OCI-LY1 (cell line): ENCODE measurements around the gene DPP6.

Experiments
- H2AFZ ChIP-seq: fragments of 200-600 bp; sonication (generic), shearing (Covaris generic); 2 replicates; pipeline ENCODE4 v1.6.0; 2014; ENCODE audit warnings: antibody characterized with exemption, mild to moderate bottlenecking, low read length
- H3F3A ChIP-seq: fragments of 200-600 bp; sonication (generic), shearing (Covaris generic); 2 replicates; pipeline ENCODE4 v1.6.0; 2014; ENCODE audit warnings: mild to moderate bottlenecking, antibody characterized with exemption, low read length, moderate library complexity; ENCODE audit not compliant: insufficient read depth
- H3K27ac ChIP-seq: fragments of 200-600 bp; sonication (generic); 2 replicates; pipeline ENCODE4 v1.5.1; 2014; ENCODE audit warnings: low read length, mixed run types, mild to moderate bottlenecking, low read depth; ENCODE audit not compliant: poor library complexity, severe bottlenecking
- H3K27me3 ChIP-seq: fragments of 200-600 bp; sonication (generic); 2 replicates; pipeline ENCODE4 v1.6.0; 2014; ENCODE audit warnings: antibody characterized with exemption, mild to moderate bottlenecking, low read length, moderate library complexity; ENCODE audit not compliant: insufficient read depth
- H3K36me3 ChIP-seq: fragments of 200-600 bp; sonication (generic); 2 replicates; pipeline ENCODE4 v1.6.1; 2014; ENCODE audit warnings: mild to moderate bottlenecking, antibody characterized with exemption, low read length, moderate library complexity, mixed read lengths; ENCODE audit not compliant: insufficient read depth
- H3K4me1 ChIP-seq: fragments of 200-600 bp; sonication (generic); 2 replicates; pipeline ENCODE4 v1.5.1; 2014; ENCODE audit warnings: mild to moderate bottlenecking, low read length, moderate library complexity; ENCODE audit not compliant: insufficient read depth, severe bottlenecking
- H3K4me2 ChIP-seq: fragments of 200-600 bp; sonication (generic), shearing (Covaris generic); 2 replicates; pipeline ENCODE4 v1.6.1; 2014; ENCODE audit warnings: low read length
- H3K4me3 ChIP-seq: fragments of 200-600 bp; sonication (generic); 2 replicates; pipeline ENCODE4 v1.5.1; 2014; ENCODE audit warnings: low read length, low read depth, mild to moderate bottlenecking, mixed read lengths; ENCODE audit not compliant: poor library complexity, severe bottlenecking
- H3K79me2 ChIP-seq: fragments of 200-600 bp; shearing (Covaris generic); 2 replicates; pipeline ENCODE4 v1.6.1; 2016; ENCODE audit warnings: mixed run types, low read length, mixed read lengths; ENCODE audit not compliant: insufficient read depth
- H3K9ac ChIP-seq: fragments of 200-600 bp; sonication (generic), shearing (Covaris generic); 2 replicates; pipeline ENCODE4 v1.6.1; 2014; ENCODE audit warnings: mild to moderate bottlenecking, low read length, mixed read lengths
- H3K9me2 ChIP-seq: fragments of 200-600 bp; sonication (generic), shearing (Covaris generic); 2 replicates; pipeline ENCODE4 v1.6.1; 2014; ENCODE audit warnings: low read depth, mild to moderate bottlenecking, low read length, mixed read lengths
- H3K9me3 ChIP-seq: fragments of 200-600 bp; shearing (Covaris generic); 2 replicates; pipeline ENCODE4 v1.6.1; 2014; ENCODE audit warnings: low read length, mixed read lengths
- H4K20me1 ChIP-seq: fragments of 200-600 bp; sonication (generic), shearing (Covaris generic); 2 replicates; pipeline ENCODE4 v1.6.0; 2016; ENCODE audit warnings: mild to moderate bottlenecking, low read length; ENCODE audit not compliant: insufficient read depth
- EZH2 ChIP-seq: fragments of 200-600 bp; sonication (generic), shearing (Covaris generic); IDR thresholded peaks from 2 replicates; pipeline ENCODE4 v1.8.0; 2017; ENCODE audit warnings: borderline replicate concordance, mixed run types, mild to moderate bottlenecking, antibody characterized with exemption, low read length, moderate library complexity, mixed read lengths
- TF ChIP-seq, protein P1 (sequence below): fragments of 200-600 bp; sonication (generic), shearing (Covaris generic); IDR thresholded peaks from 2 replicates; pipeline ENCODE4 v1.5.1; 2017; ENCODE audit warnings: mild to moderate bottlenecking, antibody characterized with exemption, low read length, moderate library complexity, mixed read lengths

Gene DPP6

DNA sequence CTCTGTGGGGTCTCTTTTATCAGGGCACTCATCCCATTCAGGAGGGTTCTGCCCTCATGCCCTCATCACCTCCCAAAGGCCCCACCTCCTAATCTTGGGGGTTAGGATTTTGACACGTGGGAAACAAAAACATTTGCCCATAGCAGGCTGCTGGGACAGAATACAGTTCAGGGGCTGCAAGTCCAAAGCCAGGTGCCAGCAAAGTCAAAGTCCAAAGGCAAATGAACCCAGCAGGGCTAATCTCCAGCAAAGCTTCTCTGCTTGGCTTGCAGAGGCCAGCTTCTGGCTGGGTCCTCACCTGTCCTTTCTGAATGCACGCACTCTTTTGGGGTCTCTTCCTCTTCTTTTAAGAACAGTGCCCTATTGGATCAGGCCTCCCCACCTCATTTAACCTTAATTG, 359.9 kb downstream of the DPP6 start:
- TF ChIP-seq, protein P1, sequence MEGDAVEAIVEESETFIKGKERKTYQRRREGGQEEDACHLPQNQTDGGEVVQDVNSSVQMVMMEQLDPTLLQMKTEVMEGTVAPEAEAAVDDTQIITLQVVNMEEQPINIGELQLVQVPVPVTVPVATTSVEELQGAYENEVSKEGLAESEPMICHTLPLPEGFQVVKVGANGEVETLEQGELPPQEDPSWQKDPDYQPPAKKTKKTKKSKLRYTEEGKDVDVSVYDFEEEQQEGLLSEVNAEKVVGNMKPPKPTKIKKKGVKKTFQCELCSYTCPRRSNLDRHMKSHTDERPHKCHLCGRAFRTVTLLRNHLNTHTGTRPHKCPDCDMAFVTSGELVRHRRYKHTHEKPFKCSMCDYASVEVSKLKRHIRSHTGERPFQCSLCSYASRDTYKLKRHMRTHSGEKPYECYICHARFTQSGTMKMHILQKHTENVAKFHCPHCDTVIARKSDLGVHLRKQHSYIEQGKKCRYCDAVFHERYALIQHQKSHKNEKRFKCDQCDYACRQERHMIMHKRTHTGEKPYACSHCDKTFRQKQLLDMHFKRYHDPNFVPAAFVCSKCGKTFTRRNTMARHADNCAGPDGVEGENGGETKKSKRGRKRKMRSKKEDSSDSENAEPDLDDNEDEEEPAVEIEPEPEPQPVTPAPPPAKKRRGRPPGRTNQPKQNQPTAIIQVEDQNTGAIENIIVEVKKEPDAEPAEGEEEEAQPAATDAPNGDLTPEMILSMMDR: no peak
- TF ChIP-seq EZH2: no peak
- no peaks in the 10 kb centered on the region for H3F3A ChIP-seq
- H3K9me2 ChIP-seq: no peaks in the 10 kb centered on the region
- H3K79me2 ChIP-seq: no peaks in the 10 kb centered on the region
- no peaks in the 10 kb centered on the region for H3K9me3 ChIP-seq
- no peak overlapping the region for H2AFZ ChIP-seq
- no peak overlapping the region for H3K9ac ChIP-seq
- H4K20me1 ChIP-seq: no peaks in the 10 kb centered on the region
- no peak overlapping the region for H3K27ac ChIP-seq
- no peaks in the 10 kb centered on the region for H3K4me1 ChIP-seq
- no peak overlapping the region for H3K4me2 ChIP-seq
- no peak overlapping the region for H3K4me3 ChIP-seq
- H3K36me3 ChIP-seq: no peaks in the 10 kb centered on the region
- no peaks in the 10 kb centered on the region; the same call in 1 of the 2 replicates for H3K27me3 ChIP-seq

DNA sequence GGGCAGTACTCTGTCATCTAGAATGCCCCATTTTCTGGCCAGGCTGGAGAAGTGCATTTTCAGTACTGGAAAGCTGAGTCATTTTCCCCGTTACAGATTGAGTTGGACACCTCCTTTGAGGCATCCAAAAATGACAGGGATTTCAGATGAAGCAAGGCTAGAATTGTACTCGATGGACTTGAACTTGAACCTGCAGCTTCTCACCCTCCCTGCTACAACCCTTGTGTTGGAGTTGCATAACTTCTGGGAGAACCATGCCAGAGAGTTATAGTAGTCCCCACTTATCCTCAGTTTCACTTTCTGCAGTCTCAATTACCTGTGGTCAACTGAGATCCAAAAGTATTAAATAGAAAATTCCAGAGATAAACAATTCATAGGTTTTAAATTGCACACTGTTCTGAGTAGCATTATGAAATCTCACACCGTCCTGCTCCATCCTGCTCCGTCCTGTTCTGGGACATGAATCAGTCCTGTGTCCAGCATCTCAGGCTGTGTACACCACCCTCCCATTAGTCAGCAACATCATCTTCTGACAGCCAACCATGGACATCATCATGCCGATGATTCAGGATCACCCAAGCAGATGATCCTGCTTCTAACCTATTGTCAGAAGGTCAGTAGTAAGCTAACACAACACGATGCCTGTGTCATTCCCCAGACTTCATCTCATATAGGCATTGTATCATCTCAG, 363.7 kb downstream of the DPP6 start:
- TF ChIP-seq, protein P1: no peak
- TF ChIP-seq EZH2: no peak
- no peak overlapping the region for H2AFZ ChIP-seq
- H3K27ac ChIP-seq: no peak overlapping the region

DNA sequence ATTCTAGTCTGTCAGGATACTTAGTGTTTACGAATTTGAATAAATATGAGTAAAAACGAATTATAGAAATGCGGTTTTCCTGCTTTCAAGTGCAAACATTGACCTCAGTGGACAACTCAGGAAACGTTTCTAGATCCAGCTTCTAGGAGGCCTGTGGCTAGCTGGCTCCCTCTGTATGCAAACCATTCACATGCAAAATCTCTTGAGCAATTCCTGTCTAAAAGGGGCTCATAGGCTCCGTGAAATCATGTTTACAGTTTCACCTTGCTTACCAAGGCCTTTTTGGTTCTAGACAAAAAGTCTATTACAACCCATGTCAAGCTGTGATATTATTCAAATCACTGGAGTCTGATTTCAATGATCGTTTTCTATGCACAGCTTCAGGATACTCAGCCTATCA, 364.5 kb downstream of the DPP6 start:
- Histone ChIP-seq H3K9me2 (no peaks in the 10 kb centered on the region), H2AFZ (no peak overlapping the region), H3K4me1 (no peaks in the 10 kb centered on the region), H3K4me2 (no peak overlapping the region), H3K27me3 (no peaks in the 10 kb centered on the region; the same call in 1 of the 2 replicates), H3K36me3 (no peaks in the 10 kb centered on the region), H3K9me3 (no peaks in the 10 kb centered on the region), H3K4me3 (no peak overlapping the region), H3K9ac (no peak overlapping the region), H3K27ac (no peak overlapping the region), H3F3A (no peaks in the 10 kb centered on the region), H3K79me2 (no peaks in the 10 kb centered on the region), H4K20me1 (no peaks in the 10 kb centered on the region)
- TF ChIP-seq EZH2: no peak
- TF ChIP-seq, protein P1: no peak

More for the DNA sequence above, 363.7 kb downstream of the DPP6 start:
- Histone ChIP-seq H3K4me3 (no peak overlapping the region), H3K9ac (no peak overlapping the region), H3K4me2 (no peak overlapping the region), H3K9me2 (no peaks in the 10 kb centered on the region), H4K20me1 (no peaks in the 10 kb centered on the region), H3K9me3 (no peaks in the 10 kb centered on the region), H3K4me1 (no peaks in the 10 kb centered on the region), H3F3A (no peaks in the 10 kb centered on the region), H3K27me3 (no peaks in the 10 kb centered on the region; the same call in 1 of the 2 replicates), H3K36me3 (no peaks in the 10 kb centered on the region), H3K79me2 (no peaks in the 10 kb centered on the region)
